ENCODE results near the gene UBE2D3.
"Not testable (repeated sequence)": the region's sequence is repeated elsewhere in the genome, so short reads cannot be mapped to it uniquely, and the experiment has no call there.

Gene UBE2D3

GRCh38 chr4:102823464-102823863 lies 3.9 kb downstream of the UBE2D3 start:
- TF ChIP-seq CTCF (IDR thresholded peaks at IDR 0.05; ENCODE audit: insufficient read depth, missing control alignments) = no peak
- DNase-seq (ENCODE audit: insufficient read length, low spot score) (no peak), FAIRE-seq (no peak)

- DNase-seq (ENCODE audit: insufficient read length, low spot score) (no peak), FAIRE-seq (no peak)
- no peak for TF ChIP-seq CTCF (IDR thresholded peaks at IDR 0.05; ENCODE audit: insufficient read depth, missing control alignments)
Observed at GRCh38 chr4:102819588-102820365, 7.6 kb downstream of the UBE2D3 start.

DNA sequence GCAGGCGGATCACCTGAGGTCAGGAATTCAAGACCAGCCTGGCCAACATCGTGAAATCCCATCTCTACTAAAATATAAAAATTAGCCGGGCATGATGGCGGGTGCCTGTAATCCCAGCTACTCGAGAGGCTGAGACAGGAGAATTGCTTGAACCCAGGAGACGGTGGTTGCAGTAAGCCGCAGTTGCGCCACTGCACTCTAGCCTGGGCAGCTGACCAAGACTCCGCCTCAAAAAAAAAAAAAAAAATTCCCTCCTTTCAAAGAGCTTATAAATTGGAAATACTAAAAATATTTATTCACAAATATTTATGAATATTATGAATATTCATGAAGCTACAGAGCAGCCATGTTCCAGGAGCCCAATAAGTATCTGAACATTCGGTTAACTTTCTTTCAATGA lies 8.3 kb downstream of the UBE2D3 start:
- DNase-seq (ENCODE audit: insufficient read length, low spot score); FAIRE-seq: not testable (repeated sequence)

- TF ChIP-seq CTCF (IDR thresholded peaks at IDR 0.05; ENCODE audit: insufficient read depth, missing control alignments) = no peak
- DNase-seq (ENCODE audit: insufficient read length, low spot score) (no peak), FAIRE-seq (no peak)
Observed at GRCh38 chr4:102817613-102818268, 9.6 kb downstream of the UBE2D3 start.

- TF ChIP-seq CTCF (IDR thresholded peaks at IDR 0.05; ENCODE audit: insufficient read depth, missing control alignments) = no peak
- FAIRE-seq (no peak), DNase-seq (ENCODE audit: insufficient read length, low spot score) (no peak)
Observed at GRCh38 chr4:102817021-102817605, 10.2 kb downstream of the UBE2D3 start.

- DNase-seq (ENCODE audit: insufficient read length, low spot score) (no peak), FAIRE-seq (no peak)
- TF ChIP-seq CTCF (IDR thresholded peaks at IDR 0.05; ENCODE audit: insufficient read depth, missing control alignments) = no peak
Observed at GRCh38 chr4:102815981-102816380, 11.4 kb downstream of the UBE2D3 start.

- no peak for FAIRE-seq
- TF ChIP-seq CTCF (IDR thresholded peaks at IDR 0.05; ENCODE audit: insufficient read depth, missing control alignments) = no peak
- DNase-seq (ENCODE audit: insufficient read length, low spot score) = no peak
Observed at GRCh38 chr4:102809691-102810090, 17.7 kb downstream of the UBE2D3 start.
